Measurements from ENCODE around the gene TBC1D16.
A peak's percentile ranks its signal among the peaks of the same experiment; 100 is the strongest.

Gene TBC1D16

GRCh38 chr17:80035687-80035936 lies at the start of gene TBC1D16:
TBC1D16 (minus strand) TSS chr17:80035872; CDS start chr17:80013547, 22,325 bp downstream.
- H3K4me3 ChIP-seq (ENCODE audit: low read depth, low read length): peak within 1 kb of the TSS; percentile 90
- peak within 1 kb of the TSS; percentile 83 for H3K9ac ChIP-seq (ENCODE audit: low read length)

GRCh38 chr17:80084773-80085172 lies 49.1 kb upstream of the TBC1D16 start:
- no peak overlapping the region for H3K4me3 ChIP-seq (ENCODE audit: low read depth, low read length)
- H3K36me3 ChIP-seq (ENCODE audit: control insufficient read depth, insufficient read depth, low read length): no peaks in the 10 kb centered on the region
- H3K27ac ChIP-seq (ENCODE audit: low read depth, low read length): no peak overlapping the region
- 0 out of 2 replicates have a peak, but pooled peaks cover 5% of the 10 kb centered on the region for H3K4me1 ChIP-seq (ENCODE audit: control insufficient read depth, insufficient read depth, low read length)
- no peak overlapping the region for H3K9ac ChIP-seq (ENCODE audit: low read length)
- no peaks in the 10 kb centered on the region for H3K9me3 ChIP-seq (ENCODE audit: control insufficient read depth, insufficient read depth, low read depth, low read length)
- H3K27me3 ChIP-seq (ENCODE audit: control insufficient read depth, insufficient read depth, low read length): no peaks in the 10 kb centered on the region

More at GRCh38 chr17:80035687-80035936, at the start of gene TBC1D16:
- H3K36me3 ChIP-seq (ENCODE audit: control insufficient read depth, insufficient read depth, low read length): peaks cover 6% of the 10 kb centered on the region
- peaks cover 6% of the 10 kb centered on the region; the same call in 1 of the 2 replicates for H3K4me1 ChIP-seq (ENCODE audit: control insufficient read depth, insufficient read depth, low read length)
- no peaks in the 10 kb centered on the region for H3K27me3 ChIP-seq (ENCODE audit: control insufficient read depth, insufficient read depth, low read length)
- H3K9me3 ChIP-seq (ENCODE audit: control insufficient read depth, insufficient read depth, low read depth, low read length): no peaks in the 10 kb centered on the region
- peak within 1 kb of the TSS; percentile 80; the same call in 1 of the 2 replicates for H3K27ac ChIP-seq (ENCODE audit: low read depth, low read length)

- Histone ChIP-seq H3K27me3 (ENCODE audit: control insufficient read depth, insufficient read depth, low read length) (no peaks in the 10 kb centered on the region), H3K9me3 (ENCODE audit: control insufficient read depth, insufficient read depth, low read depth, low read length) (no peaks in the 10 kb centered on the region), H3K36me3 (ENCODE audit: control insufficient read depth, insufficient read depth, low read length) (no peaks in the 10 kb centered on the region), H3K9ac (ENCODE audit: low read length) (no peak overlapping the region), H3K4me3 (ENCODE audit: low read depth, low read length) (no peak overlapping the region), H3K4me1 (ENCODE audit: control insufficient read depth, insufficient read depth, low read length) (0 out of 2 replicates have a peak, but pooled peaks cover 5% of the 10 kb centered on the region), H3K27ac (ENCODE audit: low read depth, low read length) (no peak overlapping the region)
Observed at GRCh38 chr17:80083136-80083661, 47.5 kb upstream of the TBC1D16 start.

GRCh38 chr17:80082403-80083135 lies 46.9 kb upstream of the TBC1D16 start:
- no peaks in the 10 kb centered on the region for H3K27me3 ChIP-seq (ENCODE audit: control insufficient read depth, insufficient read depth, low read length)
- no peaks in the 10 kb centered on the region for H3K9me3 ChIP-seq (ENCODE audit: control insufficient read depth, insufficient read depth, low read depth, low read length)
- H3K27ac ChIP-seq (ENCODE audit: low read depth, low read length): no peak overlapping the region
- H3K9ac ChIP-seq (ENCODE audit: low read length): no peak overlapping the region
- H3K36me3 ChIP-seq (ENCODE audit: control insufficient read depth, insufficient read depth, low read length): no peaks in the 10 kb centered on the region
- H3K4me1 ChIP-seq (ENCODE audit: control insufficient read depth, insufficient read depth, low read length): 0 out of 2 replicates have a peak, but pooled peaks cover 5% of the 10 kb centered on the region
- H3K4me3 ChIP-seq (ENCODE audit: low read depth, low read length): no peak overlapping the region

- Histone ChIP-seq H3K9me3 (ENCODE audit: control insufficient read depth, insufficient read depth, low read depth, low read length) (no peaks in the 10 kb centered on the region), H3K9ac (ENCODE audit: low read length) (no peak overlapping the region), H3K4me3 (ENCODE audit: low read depth, low read length) (no peak overlapping the region), H3K27me3 (ENCODE audit: control insufficient read depth, insufficient read depth, low read length) (no peaks in the 10 kb centered on the region), H3K4me1 (ENCODE audit: control insufficient read depth, insufficient read depth, low read length) (0 out of 2 replicates have a peak, but pooled peaks cover 5% of the 10 kb centered on the region), H3K36me3 (ENCODE audit: control insufficient read depth, insufficient read depth, low read length) (no peaks in the 10 kb centered on the region), H3K27ac (ENCODE audit: low read depth, low read length) (no peak overlapping the region)
Observed at GRCh38 chr17:80081596-80081995, 45.9 kb upstream of the TBC1D16 start.

GRCh38 chr17:80080081-80080480 lies 44.4 kb upstream of the TBC1D16 start:
- Histone ChIP-seq H3K9me3 (ENCODE audit: control insufficient read depth, insufficient read depth, low read depth, low read length) (no peaks in the 10 kb centered on the region), H3K4me3 (ENCODE audit: low read depth, low read length) (no peak overlapping the region), H3K27me3 (ENCODE audit: control insufficient read depth, insufficient read depth, low read length) (no peaks in the 10 kb centered on the region), H3K4me1 (ENCODE audit: control insufficient read depth, insufficient read depth, low read length) (0 out of 2 replicates have a peak, but pooled peaks cover 5% of the 10 kb centered on the region), H3K36me3 (ENCODE audit: control insufficient read depth, insufficient read depth, low read length) (no peaks in the 10 kb centered on the region), H3K27ac (ENCODE audit: low read depth, low read length) (no peak overlapping the region), H3K9ac (ENCODE audit: low read length) (no peak overlapping the region)

- H3K4me1 ChIP-seq (ENCODE audit: control insufficient read depth, insufficient read depth, low read length): no peaks in the 10 kb centered on the region
- no peak overlapping the region for H3K27ac ChIP-seq (ENCODE audit: low read depth, low read length)
Observed at GRCh38 chr17:80072410-80072809, 36.7 kb upstream of the TBC1D16 start.

GRCh38 chr17:80071116-80071841 lies 35.6 kb upstream of the TBC1D16 start:
- Histone ChIP-seq H3K4me3 (ENCODE audit: low read depth, low read length) (no peak overlapping the region), H3K4me1 (ENCODE audit: control insufficient read depth, insufficient read depth, low read length) (no peaks in the 10 kb centered on the region), H3K27me3 (ENCODE audit: control insufficient read depth, insufficient read depth, low read length) (no peaks in the 10 kb centered on the region), H3K9me3 (ENCODE audit: control insufficient read depth, insufficient read depth, low read depth, low read length) (no peaks in the 10 kb centered on the region), H3K36me3 (ENCODE audit: control insufficient read depth, insufficient read depth, low read length) (no peaks in the 10 kb centered on the region), H3K9ac (ENCODE audit: low read length) (no peak overlapping the region), H3K27ac (ENCODE audit: low read depth, low read length) (no peak overlapping the region)

More at GRCh38 chr17:80072410-80072809, 36.7 kb upstream of the TBC1D16 start:
- no peaks in the 10 kb centered on the region for H3K36me3 ChIP-seq (ENCODE audit: control insufficient read depth, insufficient read depth, low read length)
- no peaks in the 10 kb centered on the region for H3K9me3 ChIP-seq (ENCODE audit: control insufficient read depth, insufficient read depth, low read depth, low read length)
- H3K9ac ChIP-seq (ENCODE audit: low read length): no peak overlapping the region
- no peaks in the 10 kb centered on the region for H3K27me3 ChIP-seq (ENCODE audit: control insufficient read depth, insufficient read depth, low read length)
- H3K4me3 ChIP-seq (ENCODE audit: low read depth, low read length): no peak overlapping the region

- Histone ChIP-seq H3K4me3 (ENCODE audit: low read depth, low read length) (no peak overlapping the region), H3K9ac (ENCODE audit: low read length) (no peak overlapping the region), H3K27me3 (ENCODE audit: control insufficient read depth, insufficient read depth, low read length) (no peaks in the 10 kb centered on the region), H3K27ac (ENCODE audit: low read depth, low read length) (no peak overlapping the region), H3K9me3 (ENCODE audit: control insufficient read depth, insufficient read depth, low read depth, low read length) (no peaks in the 10 kb centered on the region), H3K4me1 (ENCODE audit: control insufficient read depth, insufficient read depth, low read length) (peaks cover 7% of the 10 kb centered on the region), H3K36me3 (ENCODE audit: control insufficient read depth, insufficient read depth, low read length) (no peaks in the 10 kb centered on the region)
Observed at GRCh38 chr17:80070375-80071115, 34.9 kb upstream of the TBC1D16 start.

GRCh38 chr17:80068301-80069222 lies 32.9 kb upstream of the TBC1D16 start:
- no peaks in the 10 kb centered on the region for H3K27me3 ChIP-seq (ENCODE audit: control insufficient read depth, insufficient read depth, low read length)
- H3K27ac ChIP-seq (ENCODE audit: low read depth, low read length): no peak overlapping the region
- H3K36me3 ChIP-seq (ENCODE audit: control insufficient read depth, insufficient read depth, low read length): no peaks in the 10 kb centered on the region
- H3K4me3 ChIP-seq (ENCODE audit: low read depth, low read length): no peak overlapping the region
- no peak overlapping the region for H3K9ac ChIP-seq (ENCODE audit: low read length)
- H3K9me3 ChIP-seq (ENCODE audit: control insufficient read depth, insufficient read depth, low read depth, low read length): no peaks in the 10 kb centered on the region
- peaks cover 20% of the 10 kb centered on the region for H3K4me1 ChIP-seq (ENCODE audit: control insufficient read depth, insufficient read depth, low read length)
